ENCODE measurements around the gene TNNT3. TPM values are rescaled to one million over a fixed set of nuclear protein-coding genes. Genes with fewer than 3 reads are reported as not detected.
"Not testable (repeated sequence)": the region's sequence is repeated elsewhere in the genome, so short reads cannot be mapped to it uniquely, and the experiment has no call there.

The TNNT3 gene
- total and polyA plus RNA-seq, 11 donors = 17.1 to 84.5 (median 46.4) TPM

DNA sequence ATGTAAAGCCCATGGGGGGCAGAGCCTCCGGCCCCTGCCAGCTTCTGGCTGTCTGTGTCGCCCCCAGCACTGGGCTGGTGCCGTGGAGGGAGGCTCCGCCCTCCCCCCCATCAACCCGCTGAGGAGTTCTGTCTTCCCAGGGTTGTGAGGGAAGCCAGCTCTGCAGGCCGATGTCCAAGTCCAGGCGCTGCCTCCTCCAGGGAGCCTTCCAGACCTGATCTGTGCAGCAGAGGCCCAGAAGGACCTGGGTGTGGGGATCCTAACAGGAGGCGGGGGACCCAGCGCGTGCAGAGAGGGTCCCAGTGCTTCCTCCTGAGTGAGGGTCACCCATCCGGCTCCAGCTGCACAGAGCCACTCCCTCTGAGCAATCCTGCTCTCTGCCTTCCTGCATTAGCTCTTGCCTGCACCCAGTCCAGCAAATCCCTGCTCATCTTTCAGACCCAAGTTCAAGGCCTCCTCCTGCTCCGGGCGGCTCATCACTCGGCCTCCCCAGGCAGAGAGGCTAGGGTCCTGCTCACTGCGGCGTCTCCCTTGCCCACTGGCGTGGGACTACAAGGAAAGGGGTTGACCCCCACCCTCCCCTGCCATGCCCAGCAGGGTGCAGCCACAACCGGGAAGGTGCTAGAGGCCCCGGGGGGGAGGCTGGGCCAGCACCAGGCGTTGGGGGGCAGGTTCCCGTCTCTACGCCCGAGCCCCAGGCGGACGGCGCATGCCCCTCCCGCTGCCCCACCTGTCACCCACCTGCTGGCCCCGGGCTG is 44.2 kb upstream of the TNNT3 start:
- Histone ChIP-seq H3K9me3 (no peaks in the 10 kb centered on the region), H3K36me3 (no peaks in the 10 kb centered on the region), H3K27ac (peak overlapping the region; percentile 69 to 99 (median 96)), H3K27me3 (peaks cover 0 to 10% (median 0%) of the 10 kb centered on the region in 9 donors), H3K4me3 (peak overlapping the region in 7 of 12 donors; percentile 13 to 43 (median 22)), H3K4me1 (peaks cover 15 to 60% (median 43%) of the 10 kb centered on the region in 12 donors)
- intact Hi-C loops (cut with DNase I) = no loop called here
- whole genome bisulfite sequencing, 4 donors = 62 to 84% (median 69%) methylated on average over 13 to 28 of the region's 28 CpGs
- ATAC-seq = no peak
- TF ChIP-seq, protein P1, sequence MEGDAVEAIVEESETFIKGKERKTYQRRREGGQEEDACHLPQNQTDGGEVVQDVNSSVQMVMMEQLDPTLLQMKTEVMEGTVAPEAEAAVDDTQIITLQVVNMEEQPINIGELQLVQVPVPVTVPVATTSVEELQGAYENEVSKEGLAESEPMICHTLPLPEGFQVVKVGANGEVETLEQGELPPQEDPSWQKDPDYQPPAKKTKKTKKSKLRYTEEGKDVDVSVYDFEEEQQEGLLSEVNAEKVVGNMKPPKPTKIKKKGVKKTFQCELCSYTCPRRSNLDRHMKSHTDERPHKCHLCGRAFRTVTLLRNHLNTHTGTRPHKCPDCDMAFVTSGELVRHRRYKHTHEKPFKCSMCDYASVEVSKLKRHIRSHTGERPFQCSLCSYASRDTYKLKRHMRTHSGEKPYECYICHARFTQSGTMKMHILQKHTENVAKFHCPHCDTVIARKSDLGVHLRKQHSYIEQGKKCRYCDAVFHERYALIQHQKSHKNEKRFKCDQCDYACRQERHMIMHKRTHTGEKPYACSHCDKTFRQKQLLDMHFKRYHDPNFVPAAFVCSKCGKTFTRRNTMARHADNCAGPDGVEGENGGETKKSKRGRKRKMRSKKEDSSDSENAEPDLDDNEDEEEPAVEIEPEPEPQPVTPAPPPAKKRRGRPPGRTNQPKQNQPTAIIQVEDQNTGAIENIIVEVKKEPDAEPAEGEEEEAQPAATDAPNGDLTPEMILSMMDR (IDR thresholded peaks at IDR 0.05) = no peak
- TF ChIP-seq POLR2A (IDR thresholded peaks at IDR 0.05) = no peak
- DNase-seq = peak; percentile 9 to 72 (median 45)

DNA sequence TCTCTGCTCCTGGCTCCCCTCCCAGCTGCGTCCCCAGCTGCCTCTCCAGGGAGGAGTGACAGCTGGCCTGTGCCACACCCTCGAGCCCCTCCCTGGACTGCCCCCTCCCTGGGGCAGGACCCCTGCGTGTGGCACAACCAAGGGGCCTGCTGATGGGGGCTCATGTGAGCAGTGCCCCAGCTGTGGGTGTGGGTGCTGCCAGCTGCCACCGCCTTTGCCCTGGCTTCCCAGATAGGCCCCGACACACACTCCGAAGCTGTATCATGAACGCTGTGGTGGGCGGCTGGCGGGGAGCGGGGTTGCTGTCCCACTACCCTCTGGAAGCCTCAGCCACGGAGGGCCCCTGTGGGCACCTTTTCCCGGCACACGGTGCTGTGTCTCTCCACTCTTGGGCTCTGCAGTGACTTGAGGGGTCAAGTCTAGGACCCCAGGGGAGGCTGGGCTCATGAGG is 43.6 kb upstream of the TNNT3 start:
- peaks cover 17 to 64% (median 47%) of the 10 kb centered on the region in 12 donors for H3K4me1 ChIP-seq
- ATAC-seq; intact Hi-C loops (cut with DNase I): not testable (repeated sequence)

DNA sequence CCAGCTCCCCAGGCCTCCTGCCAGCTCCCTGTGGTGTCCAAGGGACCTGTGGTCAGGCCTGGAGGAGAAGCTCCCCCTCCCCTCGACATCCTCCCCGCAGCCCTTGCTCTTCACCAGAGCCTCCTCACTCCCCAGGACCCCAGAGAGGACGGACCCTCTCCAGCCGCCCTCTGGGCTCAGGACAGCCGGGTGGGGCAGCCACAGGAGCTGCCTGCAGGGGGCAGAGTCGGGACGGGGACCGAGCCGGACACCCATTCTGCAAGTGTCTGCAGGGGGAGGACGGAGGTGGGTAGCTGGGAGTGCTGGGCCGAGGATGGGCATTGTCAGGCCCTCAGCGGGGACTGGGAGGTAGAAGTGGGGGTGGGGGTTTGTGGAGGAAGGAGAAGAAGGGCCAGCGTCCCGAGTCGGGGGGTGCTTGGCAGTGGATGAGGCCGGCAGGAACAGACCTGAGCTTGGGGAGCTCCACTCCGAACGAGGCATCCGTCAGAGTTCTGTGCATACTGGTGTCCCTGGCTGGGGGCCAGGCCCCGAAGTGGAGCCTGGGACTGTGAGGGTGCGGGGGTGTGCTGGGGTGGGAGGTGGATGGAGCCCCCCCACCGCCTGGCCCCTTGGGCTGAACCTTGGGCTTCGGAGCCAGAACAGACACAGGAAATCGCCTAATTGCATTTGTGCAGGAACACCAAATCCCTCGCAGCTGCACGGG is 43.0 kb upstream of the TNNT3 start:
- DNase-seq = peak; percentile 82 to 87 (median 85)
- 27 to 35% (median 32%) methylated on average over 21 to 26 of the region's 26 CpGs for WGBS, 4 donors

More for the DNA sequence above, 43.6 kb upstream of the TNNT3 start:
- H3K36me3 ChIP-seq, H3K9me3 ChIP-seq, H3K27me3 ChIP-seq: not testable (repeated sequence)
- Histone ChIP-seq H3K4me3 (peak overlapping the region in 9 of 12 donors; percentile 13 to 43 (median 23)), H3K27ac (peak overlapping the region; percentile 69 to 99 (median 96))
- WGBS, 4 donors = 33 to 88% (median 69%) methylated on average over 3 to 13 of the region's 13 CpGs
- peak in 2 of 5 donors; percentile 10 to 27 for DNase-seq

More for the DNA sequence above, 43.0 kb upstream of the TNNT3 start:
- peak in 3 of 4 donors; percentile 16 to 38 (median 32) for ATAC-seq
- TF ChIP-seq, protein P1 (IDR thresholded peaks at IDR 0.05) = peak; percentile 50 to 70 (median 56)
- no peak for TF ChIP-seq POLR2A (IDR thresholded peaks at IDR 0.05)
- H3K27me3 ChIP-seq = no peaks in the 10 kb centered on the region
- H3K4me3 ChIP-seq = peak overlapping the region in 9 of 12 donors; percentile 13 to 43 (median 23)
- peaks cover 24 to 67% (median 52%) of the 10 kb centered on the region in 12 donors for H3K4me1 ChIP-seq
- H3K27ac ChIP-seq = peak overlapping the region; percentile 69 to 99 (median 96)
- intact Hi-C loops (cut with DNase I) = no loop called here
- H3K9me3 ChIP-seq = no peaks in the 10 kb centered on the region
- no peaks in the 10 kb centered on the region for H3K36me3 ChIP-seq

Data from heart left ventricle (tissue), 16 donors.